Nephron progenitor cell (in vitro differentiated cells): Measurements from ENCODE around the gene DCBLD2.

Experiments used
- DNase-seq: peaks from one replicate; pipeline ENCODE4 v3.0.0; 2021
- H3K27ac Mint-ChIP-seq: 2 replicates; pipeline ENCODE4 v1.8.0; 2021; ENCODE audit warnings: mild to moderate bottlenecking, moderate library complexity, mixed read lengths
- H3K27me3 Mint-ChIP-seq: 2 replicates; pipeline ENCODE4 v1.8.0; 2021; ENCODE audit warnings: mild to moderate bottlenecking, low read depth, mixed read lengths; ENCODE audit not compliant: poor library complexity
- H3K36me3 Mint-ChIP-seq: 2 replicates; pipeline ENCODE4 v1.8.0; 2021; ENCODE audit warnings: low read depth, mixed read lengths
- H3K4me1 Mint-ChIP-seq: 2 replicates; pipeline ENCODE4 v1.8.0; 2021; ENCODE audit warnings: mixed read lengths
- H3K4me3 Mint-ChIP-seq: 2 replicates; pipeline ENCODE4 v1.8.0; 2021; ENCODE audit warnings: mild to moderate bottlenecking, moderate library complexity, mixed read lengths
- H3K9me3 Mint-ChIP-seq: 2 replicates; pipeline ENCODE4 v1.8.0; 2021; ENCODE audit warnings: mild to moderate bottlenecking, moderate library complexity, mixed read lengths
- CTCF ChIP-seq: fragments of 200-600 bp; sonication (generic); IDR thresholded peaks from 2 replicates; pipeline ENCODE4 v1.5.0; 2021; ENCODE audit warnings: antibody characterized with exemption

The DCBLD2 gene

GRCh38 chr3:98817547-98818041, 83.9 kb downstream of the DCBLD2 start:
- H3K9me3 Mint-ChIP-seq, result no peaks in the 10 kb centered on the region
- no peak overlapping the region for H3K4me3 Mint-ChIP-seq
- H3K4me1 Mint-ChIP-seq, result no peaks in the 10 kb centered on the region
- H3K27ac Mint-ChIP-seq, result no peak overlapping the region
- TF ChIP-seq CTCF, result peak; percentile 71
- H3K27me3 Mint-ChIP-seq, result no peaks in the 10 kb centered on the region
- peaks cover 70% of the 10 kb centered on the region for H3K36me3 Mint-ChIP-seq
- no peak for DNase-seq

GRCh38 chr3:98814817-98815420, 86.6 kb downstream of the DCBLD2 start:
- H3K27ac Mint-ChIP-seq, result peak overlapping the region; percentile 68
- H3K36me3 Mint-ChIP-seq, result peaks cover 56% of the 10 kb centered on the region
- H3K9me3 Mint-ChIP-seq, result no peaks in the 10 kb centered on the region
- DNase-seq, result no peak
- TF ChIP-seq CTCF, result no peak
- H3K27me3 Mint-ChIP-seq, result no peaks in the 10 kb centered on the region
- no peaks in the 10 kb centered on the region for H3K4me1 Mint-ChIP-seq
- no peak overlapping the region for H3K4me3 Mint-ChIP-seq

- H3K27me3 Mint-ChIP-seq, result no peaks in the 10 kb centered on the region
- peak; percentile 64 for TF ChIP-seq CTCF
- no peak overlapping the region for H3K27ac Mint-ChIP-seq
- no peak overlapping the region for H3K4me3 Mint-ChIP-seq
- DNase-seq, result no peak
- no peaks in the 10 kb centered on the region for H3K4me1 Mint-ChIP-seq
- H3K36me3 Mint-ChIP-seq, result peaks cover 55% of the 10 kb centered on the region
- H3K9me3 Mint-ChIP-seq, result no peaks in the 10 kb centered on the region
Measured at GRCh38 chr3:98812851-98813374, 88.6 kb downstream of the DCBLD2 start.

GRCh38 chr3:98811048-98811447, 90.4 kb downstream of the DCBLD2 start:
- Mint-ChIP-seq H3K27ac (no peak overlapping the region), H3K4me3 (no peak overlapping the region), H3K27me3 (peaks cover 2% of the 10 kb centered on the region), H3K9me3 (no peaks in the 10 kb centered on the region), H3K4me1 (no peaks in the 10 kb centered on the region), H3K36me3 (peaks cover 61% of the 10 kb centered on the region)
- no peak for TF ChIP-seq CTCF
- DNase-seq, result no peak

GRCh38 chr3:98809557-98809956, 91.9 kb downstream of the DCBLD2 start:
- Mint-ChIP-seq H3K9me3 (peaks cover 11% of the 10 kb centered on the region), H3K36me3 (peaks cover 63% of the 10 kb centered on the region), H3K4me1 (no peaks in the 10 kb centered on the region), H3K27ac (peak overlapping the region; percentile 43), H3K27me3 (peaks cover 2% of the 10 kb centered on the region), H3K4me3 (no peak overlapping the region)
- no peak for TF ChIP-seq CTCF
- no peak for DNase-seq

GRCh38 chr3:98808071-98808470, 93.4 kb downstream of the DCBLD2 start:
- no peak for DNase-seq
- Mint-ChIP-seq H3K36me3 (peaks cover 78% of the 10 kb centered on the region), H3K9me3 (peaks cover 21% of the 10 kb centered on the region), H3K4me1 (no peaks in the 10 kb centered on the region), H3K4me3 (no peak overlapping the region), H3K27me3 (peaks cover 2% of the 10 kb centered on the region), H3K27ac (no peak overlapping the region)
- no peak for TF ChIP-seq CTCF
